ENCODE results near the gene LCN10.

LCN10 gene

DNA sequence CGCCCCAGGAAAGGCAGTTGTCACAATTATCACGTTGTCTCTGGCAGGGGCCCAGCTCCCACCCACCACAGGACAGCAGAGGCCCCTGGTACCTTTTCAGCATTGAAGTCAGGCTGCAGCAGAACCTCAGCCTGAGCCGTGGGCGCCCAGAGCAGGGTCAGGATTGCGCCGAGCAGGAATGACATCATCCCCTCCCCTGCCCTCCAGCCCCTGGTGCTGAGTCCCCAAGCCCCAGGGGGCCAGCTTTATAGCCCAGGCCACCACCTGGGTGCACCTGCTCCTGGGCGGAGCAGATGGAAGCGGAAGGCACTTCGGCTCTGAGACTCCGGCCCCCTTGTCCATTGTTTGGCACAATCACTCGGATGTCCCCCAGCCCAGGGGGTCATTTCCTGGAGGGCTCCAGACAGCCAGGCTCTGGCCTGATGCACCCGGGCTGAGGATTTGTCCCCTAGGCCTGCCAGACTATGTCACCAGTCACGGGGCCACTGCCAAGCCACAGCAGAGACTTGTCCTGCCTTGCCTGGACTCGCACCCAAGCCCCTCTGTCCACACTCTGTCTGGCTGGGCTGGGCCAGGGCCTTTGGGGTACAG is 21.7 kb upstream of the LCN10 start, which contains the start of gene LCN15:
Gene LCN15 (minus strand): TSS at position 218 of the 591 bp plus-strand sequence. CDS start 30 bp downstream, at position 188.
- Mint-ChIP-seq H3K4me1 (peaks cover 11% of the 10 kb centered on the region), H3K27me3 (ENCODE audit: low read depth) (peaks cover 15% of the 10 kb centered on the region), H3K27ac (no peak within 1 kb of the TSS), H3K9me3 (no peaks in the 10 kb centered on the region), H3K4me3 (no peak within 1 kb of the TSS), H3K36me3 (ENCODE audit: low read depth) (no peaks in the 10 kb centered on the region)
- TF ChIP-seq, protein P1, sequence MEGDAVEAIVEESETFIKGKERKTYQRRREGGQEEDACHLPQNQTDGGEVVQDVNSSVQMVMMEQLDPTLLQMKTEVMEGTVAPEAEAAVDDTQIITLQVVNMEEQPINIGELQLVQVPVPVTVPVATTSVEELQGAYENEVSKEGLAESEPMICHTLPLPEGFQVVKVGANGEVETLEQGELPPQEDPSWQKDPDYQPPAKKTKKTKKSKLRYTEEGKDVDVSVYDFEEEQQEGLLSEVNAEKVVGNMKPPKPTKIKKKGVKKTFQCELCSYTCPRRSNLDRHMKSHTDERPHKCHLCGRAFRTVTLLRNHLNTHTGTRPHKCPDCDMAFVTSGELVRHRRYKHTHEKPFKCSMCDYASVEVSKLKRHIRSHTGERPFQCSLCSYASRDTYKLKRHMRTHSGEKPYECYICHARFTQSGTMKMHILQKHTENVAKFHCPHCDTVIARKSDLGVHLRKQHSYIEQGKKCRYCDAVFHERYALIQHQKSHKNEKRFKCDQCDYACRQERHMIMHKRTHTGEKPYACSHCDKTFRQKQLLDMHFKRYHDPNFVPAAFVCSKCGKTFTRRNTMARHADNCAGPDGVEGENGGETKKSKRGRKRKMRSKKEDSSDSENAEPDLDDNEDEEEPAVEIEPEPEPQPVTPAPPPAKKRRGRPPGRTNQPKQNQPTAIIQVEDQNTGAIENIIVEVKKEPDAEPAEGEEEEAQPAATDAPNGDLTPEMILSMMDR (IDR thresholded peaks at IDR 0.05; ENCODE audit: unreplicated experiment in 3 of 3) = no peak

DNA sequence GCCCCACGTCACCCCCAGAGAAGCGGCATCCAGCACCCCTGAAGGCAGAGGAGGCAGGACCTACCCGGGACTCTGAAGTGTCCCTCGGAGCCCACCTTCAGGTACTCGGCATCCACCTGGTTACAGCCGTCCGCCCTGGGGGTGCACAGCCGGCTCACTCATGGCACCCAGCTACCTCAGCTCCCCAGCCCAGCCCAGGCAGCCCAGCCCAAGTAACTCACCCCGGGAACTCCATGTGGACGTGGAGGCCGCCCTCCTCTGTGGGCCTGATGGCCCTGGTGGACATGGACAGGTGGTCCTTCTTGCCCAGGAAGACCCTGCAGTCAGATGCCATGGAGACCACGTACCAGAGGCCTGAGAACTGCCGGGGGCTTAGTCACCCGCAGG is 20.9 kb upstream of the LCN10 start:
- H3K27me3 Mint-ChIP-seq (ENCODE audit: low read depth) = peaks cover 15% of the 10 kb centered on the region

DNA sequence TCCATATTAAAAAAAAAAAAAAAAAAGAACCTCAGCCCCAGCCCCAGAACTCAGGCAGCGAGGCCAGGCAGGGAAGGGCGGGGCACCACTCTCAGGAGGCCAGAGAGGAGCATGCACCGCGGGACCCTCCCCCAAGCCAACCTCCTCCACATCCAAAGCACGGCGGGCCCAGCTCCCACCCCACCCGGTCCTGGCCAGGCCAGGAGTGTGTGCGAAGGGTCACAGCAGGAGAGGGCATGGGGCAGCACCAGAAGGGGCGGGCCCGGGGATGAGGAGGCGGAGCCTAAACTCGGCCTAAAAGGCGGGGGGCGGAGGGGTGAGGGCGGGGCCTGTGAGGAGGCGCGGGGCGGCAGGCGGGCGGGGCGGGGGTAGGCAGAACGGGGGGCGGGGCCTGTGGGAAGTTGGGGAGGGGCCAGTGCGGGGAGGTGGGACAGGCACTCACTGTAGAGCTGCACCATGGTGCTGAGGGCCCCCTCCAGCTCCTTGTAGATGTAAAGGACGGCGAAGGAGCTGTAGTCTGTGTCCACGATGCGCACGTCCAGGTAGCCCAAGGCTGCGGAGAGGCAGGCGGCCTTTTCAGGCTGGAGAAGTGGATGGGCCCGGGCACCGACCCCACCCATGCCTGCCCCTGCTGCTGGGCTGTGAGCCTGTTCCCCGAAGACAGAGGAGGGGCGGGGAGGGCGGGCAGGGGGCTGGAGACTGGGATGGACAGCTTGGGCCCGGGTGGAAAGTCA is 20.3 kb upstream of the LCN10 start:
- H3K4me3 Mint-ChIP-seq = no peak overlapping the region
- H3K27ac Mint-ChIP-seq = no peak overlapping the region
- H3K9me3 Mint-ChIP-seq = no peaks in the 10 kb centered on the region
- H3K4me1 Mint-ChIP-seq = peaks cover 11% of the 10 kb centered on the region
- H3K36me3 Mint-ChIP-seq (ENCODE audit: low read depth) = no peaks in the 10 kb centered on the region
- TF ChIP-seq, protein P1 (IDR thresholded peaks at IDR 0.05; ENCODE audit: unreplicated experiment in 3 of 3) = no peak
- H3K27me3 Mint-ChIP-seq (ENCODE audit: low read depth) = peaks cover 15% of the 10 kb centered on the region

More for the DNA sequence above, 20.9 kb upstream of the LCN10 start:
- peaks cover 11% of the 10 kb centered on the region for H3K4me1 Mint-ChIP-seq
- H3K36me3 Mint-ChIP-seq (ENCODE audit: low read depth) = no peaks in the 10 kb centered on the region
- TF ChIP-seq, protein P1 (IDR thresholded peaks at IDR 0.05; ENCODE audit: unreplicated experiment in 3 of 3) = no peak
- no peaks in the 10 kb centered on the region for H3K9me3 Mint-ChIP-seq
- no peak overlapping the region for H3K27ac Mint-ChIP-seq
- no peak overlapping the region for H3K4me3 Mint-ChIP-seq

DNA sequence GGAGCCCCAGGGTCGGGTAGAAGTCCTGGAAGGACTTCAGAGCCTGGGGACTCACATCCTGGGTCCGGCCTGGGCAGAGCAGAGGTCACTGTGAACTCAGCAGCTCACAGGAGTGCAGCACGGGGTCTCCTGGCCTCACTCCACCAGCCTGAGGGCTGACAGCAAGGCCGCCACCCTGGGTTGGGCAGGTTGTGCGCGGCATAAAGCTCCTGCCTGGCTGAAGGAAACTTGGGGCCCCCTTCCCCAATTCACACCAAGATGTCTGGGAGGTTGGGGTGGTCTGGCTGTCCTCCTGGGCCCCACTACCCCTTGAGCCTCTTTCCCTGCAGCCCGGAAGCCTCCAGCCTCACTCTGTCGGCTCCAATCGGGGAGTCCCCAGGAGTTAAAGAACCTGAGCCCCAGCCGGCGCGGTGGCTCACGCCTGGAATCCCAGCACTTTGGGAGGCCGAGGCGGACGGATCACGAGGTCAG is 19.5 kb upstream of the LCN10 start:
- Mint-ChIP-seq H3K4me3 (no peak overlapping the region), H3K27me3 (ENCODE audit: low read depth) (peaks cover 9% of the 10 kb centered on the region), H3K27ac (no peak overlapping the region)

DNA sequence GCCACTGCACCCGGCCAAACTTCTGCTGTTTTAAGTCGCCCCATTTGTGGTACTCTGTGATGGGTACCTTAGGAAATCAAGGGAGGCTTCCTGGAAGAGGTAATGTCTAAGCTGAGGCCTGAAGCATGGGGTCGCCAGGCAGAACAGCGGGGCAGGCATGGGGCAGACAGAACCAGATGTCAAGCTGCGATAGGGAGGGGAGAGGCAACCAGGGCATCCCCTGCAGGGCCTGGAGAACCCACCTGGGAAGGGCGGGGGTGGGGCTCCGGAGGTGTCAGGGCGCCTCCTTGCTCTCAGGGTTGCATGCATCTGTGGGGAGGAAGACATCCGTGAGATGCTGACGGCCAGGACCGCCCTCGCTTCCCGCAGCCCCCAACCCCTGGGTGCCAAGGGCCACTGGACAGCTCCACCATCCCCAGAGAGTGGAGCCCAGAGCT is 18.8 kb upstream of the LCN10 start:
- H3K9me3 Mint-ChIP-seq = no peaks in the 10 kb centered on the region
- TF ChIP-seq, protein P1 (IDR thresholded peaks at IDR 0.05; ENCODE audit: unreplicated experiment in 3 of 3) = no peak
- H3K4me1 Mint-ChIP-seq = peaks cover 6% of the 10 kb centered on the region
- H3K4me3 Mint-ChIP-seq = no peak overlapping the region
- no peaks in the 10 kb centered on the region for H3K36me3 Mint-ChIP-seq (ENCODE audit: low read depth)
- H3K27ac Mint-ChIP-seq = no peak overlapping the region
- peaks cover 6% of the 10 kb centered on the region for H3K27me3 Mint-ChIP-seq (ENCODE audit: low read depth)

More for the DNA sequence above, 19.5 kb upstream of the LCN10 start:
- no peaks in the 10 kb centered on the region for H3K36me3 Mint-ChIP-seq (ENCODE audit: low read depth)
- TF ChIP-seq, protein P1 (IDR thresholded peaks at IDR 0.05; ENCODE audit: unreplicated experiment in 3 of 3) = no peak
- H3K9me3 Mint-ChIP-seq = no peaks in the 10 kb centered on the region
- peaks cover 11% of the 10 kb centered on the region for H3K4me1 Mint-ChIP-seq

Measured in nephron (organoid).